ENCODE results near the gene EXOC3L1.

- TF ChIP-seq POLR2A (IDR thresholded peaks at IDR 0.05) (no peak), CTCF (IDR thresholded peaks at IDR 0.05) (no peak), POLR2AphosphoS5 (IDR thresholded peaks at IDR 0.05) (no peak), EP300 (IDR thresholded peaks at IDR 0.05) (no peak)
Measured at GRCh38 chr16:67216612-67217490, 26.9 kb upstream of the EXOC3L1 start.
